CD4-positive, alpha-beta T cell treated with Interferon alpha-2 for 1 hour (primary cell): ENCODE measurements around the gene SSTR5.

Experiments used
- DNase-seq, 2 donors: peaks; one replicate each; pipeline ENCODE4 v3.0.0-alpha.2; 2020 to 2022

Gene SSTR5

DNA sequence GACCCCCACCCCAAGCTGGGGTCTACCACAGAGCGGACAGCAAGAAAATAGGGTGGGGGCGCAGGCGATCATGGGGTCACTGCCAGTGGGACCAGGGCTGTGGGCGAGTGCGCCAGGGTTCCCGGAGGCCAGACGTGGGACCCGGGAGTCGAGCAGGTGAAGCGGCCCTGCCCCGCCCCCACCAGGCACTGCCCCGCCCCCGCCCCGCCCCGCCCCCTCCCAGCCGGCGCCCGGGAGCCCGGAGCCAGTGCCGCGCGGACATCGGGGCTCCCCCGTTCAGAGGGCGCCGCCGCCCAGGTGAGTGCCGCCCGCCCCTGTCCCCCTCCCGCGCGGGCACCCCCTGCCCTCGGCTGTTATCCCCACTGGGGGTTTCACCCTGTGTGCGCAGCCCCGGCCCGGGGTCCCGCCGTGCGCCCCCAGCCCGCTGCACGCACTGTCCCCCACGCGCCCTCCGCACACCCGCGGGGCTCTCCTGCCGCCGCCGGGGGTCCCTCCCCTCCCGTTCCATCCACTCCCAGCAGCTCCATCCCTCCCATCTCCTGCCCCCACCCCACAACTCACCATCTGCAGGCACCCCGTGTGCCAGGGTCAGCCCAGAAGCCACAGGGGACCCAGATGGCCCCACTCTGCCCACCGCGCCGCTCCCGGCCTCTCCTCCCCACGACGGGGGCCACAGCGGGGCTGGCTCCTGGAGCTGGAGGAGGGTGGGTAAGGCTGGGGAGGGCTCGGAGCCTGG, at the start of gene SSTR5:
TSS of gene SSTR5 (plus strand) at position 222 of the 736 bp plus-strand sequence. CDS start 6,122 bp downstream, outside the sequence.
- DNase-seq, result no peak

DNA sequence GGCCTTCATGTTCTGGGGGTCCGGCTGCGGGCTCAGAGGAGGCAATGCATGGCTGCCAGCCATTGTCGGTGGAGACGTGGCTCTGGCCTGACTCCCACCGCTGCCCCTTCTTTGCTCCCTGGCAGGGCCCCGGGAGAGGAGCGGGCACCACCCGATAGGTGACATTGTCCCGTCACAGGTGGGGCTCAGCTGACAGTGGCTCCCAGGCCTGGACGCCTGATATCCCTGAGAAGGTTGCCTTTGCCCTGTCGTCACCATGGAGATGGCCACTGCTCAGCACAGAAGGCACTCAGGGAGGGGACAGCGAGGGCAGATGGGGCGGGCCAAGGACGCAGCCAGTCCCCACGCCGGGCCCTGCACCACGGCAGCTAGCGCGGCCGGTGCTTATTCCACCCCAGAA, 48.4 kb upstream of the SSTR5 start:
- no peak for DNase-seq

DNA sequence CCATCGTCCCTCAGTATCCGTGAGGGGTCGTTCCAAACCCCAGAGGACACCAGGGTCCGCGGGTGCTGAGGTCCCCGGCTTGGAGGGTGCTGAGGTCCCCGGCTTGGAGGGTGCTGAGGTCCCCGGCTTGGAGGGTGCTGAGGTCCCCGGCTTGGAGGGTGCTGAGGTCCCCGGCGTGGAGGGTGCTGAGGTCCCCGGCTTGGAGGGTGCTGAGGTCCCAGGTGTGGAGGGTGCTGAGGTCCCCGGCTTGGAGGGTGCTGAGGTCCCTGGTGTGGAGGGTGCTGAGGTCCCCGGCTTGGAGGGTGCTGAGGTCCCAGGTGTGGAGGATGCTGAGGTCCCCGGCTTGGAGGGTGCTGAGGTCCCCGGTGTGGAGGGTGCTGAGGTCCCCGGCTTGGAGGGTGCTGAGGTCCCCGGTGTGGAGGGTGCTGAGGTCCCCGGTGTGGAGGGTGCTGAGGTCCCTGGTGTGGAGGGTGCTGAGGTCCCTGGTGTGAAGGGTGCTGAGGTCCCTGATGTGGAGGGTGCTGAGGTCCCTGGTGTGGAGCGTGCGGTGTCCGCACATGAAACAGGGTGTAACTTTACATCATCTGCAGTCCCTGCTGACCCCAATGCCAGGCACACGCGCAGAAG, 47.3 kb upstream of the SSTR5 start:
- peak in 1 of 2 donors; percentile 14 for DNase-seq

DNA sequence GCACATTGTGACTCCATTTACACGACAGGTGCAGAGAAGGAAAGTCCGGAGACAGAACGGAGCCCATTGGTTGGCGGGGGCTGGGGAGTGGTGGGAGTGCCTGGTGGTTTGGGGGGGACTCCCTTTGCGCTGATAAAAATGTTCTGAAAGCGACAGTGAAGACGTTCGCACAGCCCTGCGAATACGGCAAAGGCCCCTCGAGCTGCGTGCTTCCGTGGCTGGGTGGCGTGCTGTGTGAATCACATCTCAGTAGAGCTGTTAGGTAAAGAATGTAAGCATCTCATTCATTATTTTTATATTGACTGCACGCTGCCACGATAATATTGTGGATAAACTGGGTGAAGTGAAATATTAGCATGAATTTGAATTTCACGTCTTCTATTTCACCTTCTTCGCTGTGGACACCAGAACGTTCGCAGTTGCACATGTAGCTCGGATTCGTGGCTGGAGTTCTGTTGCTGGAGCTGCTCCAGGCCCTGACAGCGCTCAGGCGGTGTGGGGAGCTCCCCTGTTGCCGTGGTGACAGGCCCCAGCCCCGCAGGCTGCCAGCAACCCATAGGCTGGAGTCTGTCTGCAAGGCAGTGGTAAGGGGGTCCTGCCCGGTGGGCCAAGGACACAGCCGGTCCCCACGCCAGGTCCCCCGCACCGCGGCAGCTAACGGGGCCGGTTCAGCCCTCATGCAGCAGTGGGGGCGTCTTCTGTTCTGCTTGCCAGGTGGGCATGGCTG, 46.3 kb upstream of the SSTR5 start:
- no peak for DNase-seq

DNA sequence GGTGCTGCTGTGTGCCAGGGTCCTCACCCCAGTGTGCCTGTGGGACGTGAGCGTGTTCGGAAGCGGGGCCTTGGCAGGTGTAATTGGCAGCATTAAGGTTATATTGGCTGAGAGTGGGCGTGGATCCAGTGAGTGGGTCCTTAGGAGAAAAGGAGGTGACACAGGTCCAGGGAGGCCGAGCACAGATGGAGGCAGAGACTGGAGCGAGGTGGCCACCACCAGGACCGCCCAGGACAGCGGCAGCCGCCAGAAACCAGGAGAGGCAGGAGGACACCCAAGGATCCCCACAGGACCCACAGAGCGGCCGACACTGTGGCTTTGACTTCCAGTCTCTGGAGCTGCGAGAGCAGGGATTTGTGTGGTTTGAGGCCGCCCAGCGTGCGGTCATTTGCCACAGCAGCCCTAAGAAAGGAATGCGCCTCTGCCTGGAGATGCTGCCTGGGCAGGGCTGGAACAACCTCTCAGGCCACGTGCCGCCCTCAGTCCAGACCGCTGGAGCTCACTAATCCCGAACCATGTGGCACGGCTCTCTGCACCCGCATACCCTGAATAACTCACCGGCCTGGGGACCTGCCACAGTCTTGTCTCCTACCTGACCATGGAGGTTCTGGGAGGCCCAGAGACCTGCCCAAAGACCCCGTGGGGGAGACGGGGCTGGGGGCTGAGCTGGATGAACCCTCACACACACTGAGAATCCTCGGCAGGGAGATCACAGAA, 45.6 kb upstream of the SSTR5 start:
- no peak for DNase-seq

DNA sequence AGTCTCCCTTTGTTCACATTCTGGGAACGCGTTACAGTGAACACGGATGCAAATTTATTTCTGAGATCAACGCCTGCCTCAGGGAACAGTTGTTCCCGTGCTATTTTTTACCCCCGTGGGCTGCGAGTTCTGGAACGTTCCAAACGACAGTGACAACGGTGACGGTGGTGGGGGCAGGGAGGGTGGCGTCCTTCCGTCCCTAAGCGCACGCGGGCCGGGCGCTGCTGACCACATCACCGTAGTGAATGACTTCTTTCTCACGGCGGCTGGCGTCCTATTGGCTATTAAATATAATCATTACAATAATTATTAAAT, 45.1 kb upstream of the SSTR5 start:
- no peak for DNase-seq

DNA sequence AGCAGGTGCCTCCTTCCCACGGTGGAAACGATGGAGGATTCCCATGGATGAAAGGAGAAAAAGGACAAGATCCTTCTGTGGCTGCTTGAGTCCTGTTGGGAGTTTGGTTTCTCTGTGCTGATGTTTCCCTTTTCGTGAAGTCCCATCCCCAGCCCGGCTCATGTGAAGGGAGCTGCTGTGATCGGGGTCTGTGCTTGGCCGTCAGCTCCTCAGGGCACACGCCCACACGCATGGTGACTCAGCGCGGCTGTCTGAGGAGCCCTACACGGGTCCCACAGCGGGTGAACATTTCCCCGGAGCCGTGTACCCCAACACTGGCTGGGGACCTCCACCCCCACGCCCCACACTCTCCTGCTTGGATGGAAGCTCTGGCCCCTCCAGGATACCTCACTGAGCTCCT, 44.5 kb upstream of the SSTR5 start:
- DNase-seq, result no peak

DNA sequence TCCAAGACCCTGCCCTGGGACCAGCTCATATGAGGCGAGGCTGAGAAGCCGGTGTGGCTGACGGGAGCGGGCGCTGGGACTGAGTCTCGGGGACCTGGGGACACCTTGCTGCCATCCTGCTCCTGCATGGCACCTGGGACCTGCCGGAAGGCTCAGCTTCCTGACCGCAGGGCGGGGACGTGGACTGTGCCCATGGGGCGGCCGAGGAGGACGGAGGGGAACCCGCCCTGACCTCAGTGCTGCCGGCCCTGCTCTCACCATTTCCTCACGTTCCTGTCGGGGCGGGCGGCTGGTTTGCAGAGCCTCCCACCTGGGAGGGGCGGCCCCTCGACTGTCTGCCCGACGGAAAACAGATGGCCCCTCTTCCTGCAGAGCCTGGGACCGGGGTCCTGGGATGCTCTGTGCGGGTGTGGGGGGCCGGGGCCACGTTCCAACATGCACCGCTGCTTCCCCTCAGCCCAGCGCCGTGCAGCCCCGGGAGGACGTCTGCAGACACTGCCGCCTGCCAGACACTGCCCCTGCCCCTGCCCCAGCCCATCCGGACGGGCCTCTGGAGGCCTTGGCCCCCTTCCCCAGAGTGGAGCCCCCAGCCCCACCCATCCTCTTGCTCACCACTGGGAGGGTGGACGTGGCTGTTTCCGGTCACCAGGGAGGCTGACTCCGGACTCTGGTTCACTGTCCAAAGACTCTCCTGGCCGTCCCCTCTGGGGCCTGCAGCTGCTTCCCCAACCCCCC, 43.9 kb upstream of the SSTR5 start:
- DNase-seq, result no peak

DNA sequence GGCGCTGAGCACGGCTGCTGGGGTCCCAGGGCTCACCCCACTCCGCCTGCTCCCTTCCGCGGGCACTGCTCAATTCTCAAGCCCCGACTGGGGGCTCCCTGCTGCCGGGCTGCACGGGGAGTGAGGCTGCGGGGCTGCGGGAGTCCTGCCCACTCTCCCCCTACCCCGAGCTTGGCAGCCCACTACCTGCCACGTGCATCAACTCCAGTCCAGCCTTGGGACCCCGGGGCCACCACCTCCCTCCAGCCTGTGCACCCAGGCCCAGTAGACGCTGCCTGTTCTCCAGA, 43.3 kb upstream of the SSTR5 start:
- no peak for DNase-seq

DNA sequence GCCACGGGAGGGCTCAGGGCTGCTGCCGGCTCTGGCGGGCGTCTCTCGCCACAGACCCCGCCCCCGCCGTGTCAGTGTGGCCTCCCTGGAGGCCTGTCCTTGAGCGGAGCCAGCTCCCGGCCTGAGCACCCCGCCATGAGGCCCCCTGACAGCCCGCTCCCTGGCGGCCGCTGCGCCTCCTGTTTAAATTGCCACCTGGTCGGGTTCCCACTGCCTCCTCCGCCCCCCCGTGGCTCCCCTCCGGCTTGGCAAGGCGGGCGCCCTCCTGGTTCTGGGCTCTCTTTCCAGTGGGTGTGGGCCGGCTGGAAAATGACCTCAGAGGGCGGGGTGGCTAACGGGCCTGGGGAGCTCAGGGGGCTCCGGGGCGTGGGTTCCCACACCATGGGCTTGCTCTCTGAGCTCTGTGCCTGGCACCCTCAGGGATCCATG, 42.1 kb upstream of the SSTR5 start:
- no peak for DNase-seq

DNA sequence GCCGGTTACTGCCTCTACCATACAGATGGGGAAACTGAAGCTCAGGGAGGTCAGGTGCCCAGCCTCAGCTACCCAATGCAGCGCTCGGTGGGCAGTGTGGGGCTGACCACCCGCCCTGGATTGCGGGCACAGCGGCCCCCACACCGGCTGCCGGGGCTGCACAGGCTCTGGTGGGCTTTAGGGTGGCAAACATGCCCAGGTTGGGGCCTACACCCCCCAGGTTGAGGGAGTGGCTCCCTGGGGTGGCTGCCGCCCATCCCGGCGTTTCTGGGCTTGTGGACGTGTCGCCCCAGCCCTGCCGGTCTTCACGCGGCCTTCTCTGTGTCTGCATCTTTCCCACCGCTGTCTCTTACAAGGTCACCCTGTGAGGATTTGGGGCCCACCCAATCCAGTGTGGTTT, 40.9 kb upstream of the SSTR5 start:
- no peak for DNase-seq

DNA sequence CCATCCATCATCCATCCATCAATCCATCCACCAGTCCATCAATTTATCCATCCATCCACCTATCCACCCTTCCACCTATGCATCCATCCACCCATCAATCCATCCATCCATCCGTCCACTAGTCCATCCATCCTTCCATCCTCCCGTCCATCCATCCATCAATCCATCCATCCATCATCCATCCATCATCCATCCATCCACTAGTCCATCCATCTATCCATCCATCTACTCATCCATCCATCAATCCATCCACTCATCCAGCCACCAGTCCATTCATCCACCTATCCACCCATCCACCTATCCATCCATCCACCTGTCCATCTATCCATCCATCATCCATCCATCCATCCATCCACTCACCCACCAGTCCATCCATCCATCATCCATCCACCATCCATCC, 39.9 kb upstream of the SSTR5 start:
- DNase-seq, result no peak

DNA sequence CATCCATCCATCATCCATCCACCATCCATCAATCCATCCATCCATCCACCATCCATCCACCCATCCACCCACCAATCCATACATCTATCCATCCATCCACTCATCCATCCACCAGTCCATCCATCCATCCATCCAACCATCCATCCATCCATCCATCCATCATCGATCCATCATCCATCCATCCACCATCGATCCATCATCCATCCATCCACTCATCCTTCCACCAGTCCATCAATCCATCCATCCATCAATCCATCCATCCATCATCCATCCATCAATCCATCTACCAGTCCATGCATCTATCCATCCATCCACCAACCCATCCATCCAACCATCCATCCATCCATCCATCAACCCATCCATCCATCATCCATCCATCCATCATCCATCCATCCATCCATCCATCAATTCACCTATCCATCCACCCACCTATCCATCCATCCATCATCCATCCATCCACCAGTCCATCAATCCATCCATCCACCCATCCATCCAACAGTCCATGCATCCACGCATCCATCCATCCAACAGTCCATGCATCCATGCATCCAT, 39.3 kb upstream of the SSTR5 start:
- DNase-seq, result no peak

DNA sequence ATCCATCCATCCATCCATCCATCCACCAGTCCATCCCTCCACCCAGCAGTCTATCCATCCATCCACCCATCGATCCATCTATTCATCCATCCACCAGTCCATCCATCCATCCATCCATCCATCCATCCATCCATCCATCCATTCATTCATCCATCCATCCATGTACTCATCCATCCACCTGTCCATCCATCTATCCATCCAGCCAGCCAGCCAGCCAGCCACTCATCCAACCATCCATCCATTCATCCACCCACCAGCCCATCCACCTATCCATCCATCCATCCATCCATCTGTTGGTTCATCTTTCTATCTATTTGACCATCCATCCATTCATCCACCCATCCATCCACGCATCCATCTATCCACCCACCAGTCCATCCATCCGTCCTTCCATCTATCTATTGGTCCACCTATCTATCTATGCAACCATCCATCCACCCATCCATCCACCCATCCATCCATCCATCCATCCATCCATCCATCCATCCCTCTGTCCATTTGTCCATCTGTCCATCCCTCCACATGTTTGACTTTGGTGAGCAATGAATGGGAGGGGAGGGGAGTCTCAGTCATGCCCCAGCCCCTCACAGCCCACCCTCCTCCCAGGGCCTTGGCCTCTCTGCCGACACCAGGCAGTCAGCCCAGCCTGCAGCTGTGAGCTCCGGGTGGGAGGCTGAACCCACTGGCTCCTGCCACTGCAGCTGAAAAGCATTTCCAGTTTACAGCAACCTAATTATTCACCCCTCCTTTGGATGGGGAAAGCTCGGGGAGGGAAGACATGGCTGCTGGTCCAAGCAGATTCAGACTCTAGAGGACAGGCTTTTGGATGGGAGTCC, 38.1 kb upstream of the SSTR5 start:
- DNase-seq, result no peak

DNA sequence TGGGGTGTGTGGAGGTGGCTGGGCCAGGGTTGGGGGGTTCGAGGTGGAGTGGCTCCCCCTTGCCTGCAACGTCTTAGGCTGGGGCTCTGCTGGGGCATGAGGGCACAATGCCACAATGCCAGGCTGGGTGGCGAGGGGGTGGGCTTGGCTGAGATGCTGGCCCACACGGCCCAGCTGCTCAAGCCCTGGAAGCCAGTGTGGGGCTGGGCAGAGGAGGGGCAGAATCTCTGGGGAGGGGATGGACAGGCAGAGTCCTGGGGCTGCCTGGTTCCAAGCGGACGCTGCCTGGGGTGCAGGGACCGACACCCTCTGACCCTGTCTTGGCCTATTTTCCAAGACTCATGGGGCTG, 37.5 kb upstream of the SSTR5 start:
- no peak for DNase-seq

DNA sequence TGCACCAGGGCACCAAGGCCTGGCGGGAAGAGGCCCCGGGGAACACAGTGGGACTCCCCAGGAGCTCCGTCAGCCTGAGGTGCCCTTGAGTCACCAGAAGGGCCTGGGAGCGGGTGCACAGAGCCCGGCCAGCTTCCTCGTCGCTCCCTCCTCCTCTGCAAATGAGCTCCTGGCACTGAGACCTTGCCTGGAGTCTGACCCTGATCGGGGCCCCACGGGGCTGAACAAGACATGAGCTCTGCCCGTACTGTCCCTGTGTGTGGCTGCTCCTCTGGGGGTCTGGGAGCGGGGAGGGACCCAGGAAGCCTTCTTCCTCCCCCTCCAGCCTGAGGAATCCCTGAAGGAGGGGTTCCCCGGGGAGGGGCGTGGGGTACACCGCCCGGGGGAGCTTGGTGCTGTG, 36.4 kb upstream of the SSTR5 start:
- no peak for DNase-seq

DNA sequence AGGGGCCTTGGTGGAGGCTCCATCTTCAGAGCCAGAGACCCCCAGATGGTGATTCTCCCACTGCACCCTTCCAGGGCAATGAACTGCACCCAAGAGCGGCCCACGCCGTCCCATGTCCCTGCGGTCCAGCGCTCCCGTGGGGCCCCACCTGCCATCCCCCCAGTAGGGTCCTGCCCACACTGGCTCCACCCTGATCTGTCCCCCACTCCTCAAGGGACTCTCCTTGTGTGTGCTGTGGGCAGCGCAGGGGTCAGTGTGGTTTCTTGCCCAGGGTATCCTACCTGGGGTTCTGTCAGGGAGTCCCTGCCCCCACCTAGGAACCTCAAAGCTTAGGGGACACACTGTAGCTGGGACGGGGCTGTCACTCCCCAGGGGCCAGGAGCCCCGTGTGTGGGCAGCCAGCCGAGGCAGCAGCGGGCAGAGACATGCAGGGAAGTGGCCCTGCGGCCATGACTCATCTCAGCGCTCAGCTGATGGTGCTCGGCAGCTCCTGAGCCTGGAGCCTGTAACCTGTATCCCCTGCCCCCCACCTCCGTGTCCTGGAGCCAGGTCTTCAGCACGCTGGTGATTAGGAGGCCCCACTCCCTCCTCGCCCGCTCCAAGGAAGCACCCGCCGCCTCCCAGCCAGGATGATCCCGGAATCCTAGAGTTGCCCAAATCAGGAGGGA, 35.7 kb upstream of the SSTR5 start:
- no peak for DNase-seq

DNA sequence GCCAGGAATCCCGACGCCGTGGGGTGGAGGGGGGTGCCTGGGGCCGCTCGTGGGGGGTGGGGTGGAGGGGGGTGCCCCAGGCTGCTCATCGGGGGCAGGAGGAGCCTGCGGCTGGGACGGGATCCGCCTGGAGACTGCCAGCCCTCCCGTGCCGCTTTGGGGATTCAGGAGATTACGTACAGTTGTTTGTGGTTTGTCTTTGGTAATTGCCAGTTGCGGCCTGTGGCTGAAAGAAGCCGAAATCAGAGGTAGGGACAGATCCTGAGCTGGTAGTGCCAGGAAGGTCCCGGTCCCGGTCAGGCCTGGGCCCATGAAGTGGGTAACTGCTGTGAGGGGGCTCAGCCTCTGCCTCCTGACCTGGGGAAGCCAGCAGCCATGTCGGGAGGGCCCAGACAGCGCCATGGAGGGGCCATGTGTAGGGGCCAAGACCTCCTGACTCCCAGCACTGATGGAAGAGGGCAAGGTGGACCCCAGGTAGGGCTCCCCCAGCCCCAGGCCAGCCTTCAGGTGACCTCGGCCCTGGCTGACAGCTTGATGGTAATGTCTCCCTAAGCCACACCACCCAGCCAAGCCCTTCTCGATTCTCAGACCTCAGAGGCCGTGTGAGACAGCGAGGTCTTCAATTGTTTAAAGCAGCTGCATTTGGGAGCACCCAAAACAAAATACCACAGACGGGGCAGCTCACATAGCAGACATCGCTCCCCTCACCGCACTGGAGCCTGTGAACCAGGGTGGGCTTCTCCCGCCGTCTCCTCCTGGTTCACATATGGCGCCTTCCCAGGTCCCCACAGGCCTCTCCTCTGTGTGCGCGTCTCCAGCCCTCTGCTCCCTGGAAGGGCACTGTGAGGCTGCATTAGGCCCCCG, 34.9 kb upstream of the SSTR5 start:
- DNase-seq, result no peak

DNA sequence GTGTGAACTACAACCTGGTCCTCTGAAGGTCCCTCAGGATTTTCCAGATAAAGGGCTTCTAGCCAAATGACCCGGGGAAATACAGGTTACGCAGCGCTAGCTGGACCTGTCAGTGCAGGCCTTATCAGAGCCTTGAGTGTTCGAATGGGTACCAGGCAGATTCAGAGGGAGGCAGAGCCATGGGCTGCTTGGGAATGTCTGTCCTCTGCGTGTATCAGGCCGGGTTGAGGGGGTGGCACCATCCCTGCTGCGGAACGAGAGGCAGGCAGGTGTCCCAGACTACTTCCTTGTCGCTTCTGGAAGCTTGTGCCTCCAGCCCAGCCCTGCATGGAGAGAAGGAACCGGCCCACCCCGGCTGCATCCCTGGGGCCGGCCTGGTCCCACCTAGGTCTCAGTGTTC, 33.6 kb upstream of the SSTR5 start:
- no peak for DNase-seq

DNA sequence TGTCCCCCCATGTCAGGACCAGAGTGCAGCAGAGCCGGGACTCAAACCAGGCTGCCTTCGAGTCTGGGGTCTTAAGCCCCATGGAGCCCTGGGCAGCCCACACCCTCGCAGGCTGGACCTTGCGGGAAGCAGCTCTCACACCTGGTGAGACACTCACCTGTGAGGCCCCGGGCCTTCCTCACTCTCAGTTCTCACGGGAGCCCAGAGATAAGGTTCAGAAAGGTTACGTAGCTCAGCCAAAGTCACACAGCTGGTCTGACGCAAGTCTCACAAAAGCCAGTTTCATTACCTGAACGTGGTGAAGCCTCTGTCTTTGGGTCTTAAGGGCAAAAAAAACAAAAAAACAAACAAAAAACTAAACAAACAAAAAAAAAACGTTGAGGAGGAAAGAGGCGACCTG, 32.8 kb upstream of the SSTR5 start:
- DNase-seq, result no peak
